Neural progenitor cell (in vitro differentiated cells): ENCODE data around the gene FOXK1.

Experiments
- CTCF ChIP-seq: fragments of 200-600 bp; sonication (generic); IDR thresholded peaks from 2 replicates; pipeline ENCODE4 v1.5.1; 2017; ENCODE audit warnings: antibody characterized with exemption, mild to moderate bottlenecking
- EZH2 ChIP-seq: fragments of 200-600 bp; sonication (generic); IDR thresholded peaks from 2 replicates; pipeline ENCODE4 v1.6.1; 2017; ENCODE audit warnings: antibody characterized with exemption, mild to moderate bottlenecking, moderate library complexity
- EZH2phosphoT487 ChIP-seq: fragments of 200-600 bp; sonication (generic); IDR thresholded peaks from 2 replicates; pipeline ENCODE4 v1.6.1; 2017; ENCODE audit warnings: antibody characterized with exemption

- TF ChIP-seq CTCF (no peak), EZH2 (no peak), EZH2phosphoT487 (no peak)
Measured at GRCh38 chr7:4774658-4775249, 92.7 kb downstream of the FOXK1 start.
